Lung (tissue), 12 donors: ENCODE data around the gene NAALADL2. TPM values are rescaled to one million over a fixed set of nuclear protein-coding genes. Genes with fewer than 3 reads are reported as not detected.
"Not testable (repeated sequence)": the region's sequence is repeated elsewhere in the genome, so short reads cannot be mapped to it uniquely, and the experiment has no call there.

Experiments used
- ATAC-seq: fragments of 200-7000 bp; cut with Tn5 transposase; one replicate; pipeline ENCODE4 v1.9.1; 2020; ENCODE audit warnings: moderate number of reproducible peaks; ENCODE audit not compliant: insufficient read depth, low FRiP score
- DNase-seq, 3 donors: peaks; one replicate each; pipeline ENCODE4 v3.0.0-alpha.2; 2013 to 2017
- H3K27ac ChIP-seq, 2 donors: one replicate each; pipeline ENCODE4 v1.5.1; 2013; ENCODE audit warnings: mild to moderate bottlenecking in 2 of 2, moderate library complexity in 2 of 2, control low read depth in 1 of 2, inconsistent platforms in 1 of 2, low read depth in 1 of 2, low read length in 1 of 2
- H3K27me3 ChIP-seq, 3 donors: one replicate each; pipeline ENCODE4 v1.5.1; 2013; ENCODE audit warnings: low read length in 2 of 3; ENCODE audit not compliant: control insufficient read depth in 3 of 3, insufficient read depth in 3 of 3
- H3K36me3 ChIP-seq, 4 donors: one replicate each; pipeline ENCODE4 v1.5.1; 2013; ENCODE audit warnings: low read length in 4 of 4, mild to moderate bottlenecking in 1 of 4, moderate library complexity in 1 of 4; ENCODE audit not compliant: control insufficient read depth in 4 of 4, insufficient read depth in 4 of 4
- H3K4me1 ChIP-seq, 5 donors: one replicate each; pipeline ENCODE4 v1.5.1; 2013; ENCODE audit warnings: low read length in 5 of 5, mild to moderate bottlenecking in 2 of 5, moderate library complexity in 1 of 5; ENCODE audit not compliant: control insufficient read depth in 5 of 5, insufficient read depth in 5 of 5
- H3K4me3 ChIP-seq: one replicate; pipeline ENCODE4 v1.5.1; 2013; ENCODE audit warnings: mild to moderate bottlenecking, control low read depth, moderate library complexity
- H3K9ac ChIP-seq, 2 donors: one replicate each; pipeline ENCODE4 v1.5.1; 2013; ENCODE audit warnings: low read length in 2 of 2, control low read depth in 1 of 2; ENCODE audit not compliant: insufficient read depth in 1 of 2
- H3K9me3 ChIP-seq, 4 donors: one replicate each; pipeline ENCODE4 v1.5.1; 2013; ENCODE audit warnings: low read length in 3 of 4, mild to moderate bottlenecking in 1 of 4, moderate library complexity in 1 of 4; ENCODE audit not compliant: control insufficient read depth in 4 of 4, insufficient read depth in 3 of 4
- WGBS, 2 donors: extraction: QIAGEN DNeasy Blood & Tissue Kit; methylation state at CpG; one replicate each; pipeline ENCODE4 v1.1.7; 2013; 5-methylcytosine and 5-hydroxymethylcytosine counted together
- polyA plus RNA-seq, 2 donors: library from polyadenylated mRNA; stranded (reverse); fragments of 200-250 nt; gene quantifications; one replicate each; pipeline ENCODE4 v1.2.1, GENCODE V29; 2013
- total RNA-seq, 2 donors: library from RNA; depleted of rRNA in 1 of 2; stranded (reverse); fragments of >200 nt in 1 of 2; gene quantifications; one replicate each; pipeline ENCODE4 v1.2.1, GENCODE V29; 2014 to 2021
- TF ChIP-seq, protein P1 (sequence below): IDR thresholded peaks from 2 replicates; pipeline ENCODE4 v1.5.1; 2012; ENCODE audit warnings: mild to moderate bottlenecking; ENCODE audit errors: control extremely low read depth, extremely low read depth
- donor health status: control.
- donor health status: control.
- donor health status: Bipolar disorder and iron deficiency.
- donor health status: healthy.
- donor health status: DM: yes; HTN: yes; CAD: no.

The NAALADL2 gene
- total and polyA plus RNA-seq, 4 donors: 0.49 to 46.7 (median 4.7) TPM

DNA sequence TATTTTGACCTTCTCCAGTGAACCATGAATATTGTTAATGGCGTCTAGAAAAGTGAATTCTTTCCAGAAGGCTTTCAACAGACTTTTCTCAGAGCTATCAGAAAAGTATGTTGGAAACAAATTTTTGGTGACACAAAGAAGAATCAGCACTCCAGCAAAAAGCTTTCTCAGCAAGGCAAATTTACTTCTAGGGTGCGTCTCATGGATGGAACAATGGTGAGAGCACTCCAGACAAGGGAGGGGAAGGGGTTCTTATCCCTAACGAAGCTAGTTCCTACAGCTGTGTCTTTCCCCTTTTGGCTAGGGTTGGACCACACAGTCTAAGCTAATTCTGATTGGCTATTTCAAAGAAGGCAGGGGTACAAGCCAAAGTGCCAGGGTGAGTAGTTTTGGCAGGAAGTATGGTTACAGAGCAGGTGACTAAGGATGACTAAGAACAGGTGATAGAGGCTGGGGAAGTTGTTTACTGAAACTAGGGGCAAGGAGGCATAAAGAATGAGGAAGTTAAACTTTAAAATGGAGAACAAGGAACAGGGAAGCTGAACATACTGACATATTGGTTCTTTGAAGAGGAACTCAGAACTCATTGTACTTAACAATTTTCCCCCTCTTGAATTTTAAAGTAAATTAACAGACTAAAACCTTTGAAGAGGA lies 959.8 kb downstream of the NAALADL2 start:
- no peak overlapping the region for H3K27ac ChIP-seq
- no peaks in the 10 kb centered on the region for H3K4me1 ChIP-seq
- no peak overlapping the region for H3K9ac ChIP-seq
- DNase-seq (no peak), ATAC-seq (no peak)
- no peak overlapping the region for H3K4me3 ChIP-seq
- 81 to 84% methylated on average over 3 of the region's 3 CpGs for WGBS, 2 donors
- H3K9me3 ChIP-seq: peaks cover 2 to 14% (median 10%) of the 10 kb centered on the region in 4 donors
- TF ChIP-seq, protein P1, sequence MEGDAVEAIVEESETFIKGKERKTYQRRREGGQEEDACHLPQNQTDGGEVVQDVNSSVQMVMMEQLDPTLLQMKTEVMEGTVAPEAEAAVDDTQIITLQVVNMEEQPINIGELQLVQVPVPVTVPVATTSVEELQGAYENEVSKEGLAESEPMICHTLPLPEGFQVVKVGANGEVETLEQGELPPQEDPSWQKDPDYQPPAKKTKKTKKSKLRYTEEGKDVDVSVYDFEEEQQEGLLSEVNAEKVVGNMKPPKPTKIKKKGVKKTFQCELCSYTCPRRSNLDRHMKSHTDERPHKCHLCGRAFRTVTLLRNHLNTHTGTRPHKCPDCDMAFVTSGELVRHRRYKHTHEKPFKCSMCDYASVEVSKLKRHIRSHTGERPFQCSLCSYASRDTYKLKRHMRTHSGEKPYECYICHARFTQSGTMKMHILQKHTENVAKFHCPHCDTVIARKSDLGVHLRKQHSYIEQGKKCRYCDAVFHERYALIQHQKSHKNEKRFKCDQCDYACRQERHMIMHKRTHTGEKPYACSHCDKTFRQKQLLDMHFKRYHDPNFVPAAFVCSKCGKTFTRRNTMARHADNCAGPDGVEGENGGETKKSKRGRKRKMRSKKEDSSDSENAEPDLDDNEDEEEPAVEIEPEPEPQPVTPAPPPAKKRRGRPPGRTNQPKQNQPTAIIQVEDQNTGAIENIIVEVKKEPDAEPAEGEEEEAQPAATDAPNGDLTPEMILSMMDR: no peak
- H3K36me3 ChIP-seq: no peaks in the 10 kb centered on the region
- no peaks in the 10 kb centered on the region for H3K27me3 ChIP-seq

- not testable (repeated sequence) for H3K27me3 ChIP-seq, DNase-seq, H3K36me3 ChIP-seq, H3K4me1 ChIP-seq, H3K9ac ChIP-seq, H3K27ac ChIP-seq, H3K9me3 ChIP-seq, ATAC-seq, H3K4me3 ChIP-seq
- 86 to 88% methylated on average over 7 of the region's 7 CpGs for WGBS, 2 donors
Observed at GRCh38 chr3:175822766-175823491, 963.8 kb downstream of the NAALADL2 start.

- H3K27ac ChIP-seq, H3K36me3 ChIP-seq, H3K9ac ChIP-seq, H3K9me3 ChIP-seq, H3K4me1 ChIP-seq, H3K4me3 ChIP-seq, ATAC-seq, DNase-seq, H3K27me3 ChIP-seq: not testable (repeated sequence)
- WGBS, 2 donors: 90 to 92% methylated on average over 6 of the region's 6 CpGs
Observed at GRCh38 chr3:175825016-175825580, 966.0 kb downstream of the NAALADL2 start.

GRCh38 chr3:175826759-175827158 lies 967.6 kb downstream of the NAALADL2 start:
- 89 to 97% methylated on average over 2 of the region's 2 CpGs for WGBS, 2 donors
- Histone ChIP-seq H3K4me1 (no peaks in the 10 kb centered on the region), H3K9me3 (no peaks in the 10 kb centered on the region), H3K4me3 (no peak overlapping the region), H3K36me3 (no peaks in the 10 kb centered on the region), H3K27me3 (no peaks in the 10 kb centered on the region), H3K27ac (no peak overlapping the region), H3K9ac (no peak overlapping the region)
- ATAC-seq (no peak), DNase-seq (no peak)
- TF ChIP-seq, protein P1: no peak

- DNase-seq, H3K36me3 ChIP-seq, H3K27ac ChIP-seq, ATAC-seq, H3K27me3 ChIP-seq, H3K4me1 ChIP-seq, H3K9me3 ChIP-seq, H3K9ac ChIP-seq, H3K4me3 ChIP-seq: not testable (repeated sequence)
- 93 to 94% methylated on average over 7 to 8 of the region's 8 CpGs for WGBS, 2 donors
Observed at GRCh38 chr3:175829809-175830208, 970.7 kb downstream of the NAALADL2 start.

DNA sequence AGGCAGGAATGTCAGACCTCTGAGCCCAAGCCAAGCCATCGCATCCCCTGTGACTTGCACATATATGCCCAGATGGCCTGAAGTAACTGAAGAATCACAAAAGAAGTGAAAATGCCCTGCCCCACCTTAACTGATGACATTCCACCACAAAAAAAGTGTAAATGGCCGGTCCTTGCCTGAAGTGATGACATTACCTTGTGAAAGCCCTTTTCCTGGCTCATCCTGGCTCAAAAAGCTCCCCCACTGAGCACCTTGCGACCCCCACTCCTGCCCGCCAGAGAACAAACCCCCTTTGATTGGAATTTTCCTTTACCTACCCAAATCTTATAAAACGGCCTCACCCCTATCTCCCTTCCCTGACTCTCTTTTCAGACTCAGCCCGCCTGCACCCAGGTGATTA lies 976.6 kb downstream of the NAALADL2 start:
- not testable (repeated sequence) for DNase-seq, H3K9ac ChIP-seq, H3K36me3 ChIP-seq, H3K4me1 ChIP-seq, H3K27ac ChIP-seq, H3K27me3 ChIP-seq, H3K9me3 ChIP-seq, ATAC-seq, H3K4me3 ChIP-seq
- 77 to 90% methylated on average over 6 of the region's 6 CpGs for WGBS, 2 donors
